Left ventricle myocardium inferior (tissue), 1 donor: Measurements from ENCODE around the gene FAM9C. TPM values are rescaled to one million over a fixed set of nuclear protein-coding genes. Genes with fewer than 3 reads are reported as not detected.

Source experiments
- DNase-seq: peaks from one replicate; pipeline ENCODE4 v3.0.0-alpha.2; 2020
- H3K27ac ChIP-seq: fragments of 200-600 bp; replicated peaks from 2 replicates; pipeline ENCODE4 v1.8.0; 2021
- H3K27me3 ChIP-seq: fragments of 200-600 bp; 2 replicates; pipeline ENCODE4 v1.8.0; 2021; ENCODE audit warnings: low read depth
- H3K36me3 ChIP-seq: fragments of 200-600 bp; 2 replicates; pipeline ENCODE4 v1.8.0; 2021
- H3K4me1 ChIP-seq: fragments of 200-600 bp; 2 replicates; pipeline ENCODE4 v1.8.0; 2021
- H3K4me3 ChIP-seq: fragments of 200-600 bp; 2 replicates; pipeline ENCODE4 v1.8.0; 2021; ENCODE audit warnings: mild to moderate bottlenecking, moderate library complexity
- H3K9me3 ChIP-seq: fragments of 200-600 bp; replicated peaks from 2 replicates; pipeline ENCODE4 v1.8.0; 2021
- intact Hi-C: fragments of 100-400 bp; cut with micrococcal nuclease; formaldehyde crosslinking; loops from one replicate; pipeline ENCODE4 v1.11.0; 2022
- total RNA-seq: library from RNA; stranded (reverse); fragmentation: NEBNext Ultra II Directional; extraction: Animal tissue kit (Norgen Biotek cat#: 25700); gene quantifications from one replicate; pipeline ENCODE4 v1.2.1, GENCODE V29; 2021
- TF ChIP-seq, protein P1 (sequence below): fragments of 200-600 bp; IDR thresholded peaks from 2 replicates; pipeline ENCODE4 v1.8.0; 2021; ENCODE audit warnings: antibody characterized with exemption, mild to moderate bottlenecking, borderline replicate concordance
- donor health status: DM: no; HTN: yes; CAD: no; lungs with severe emphysema.

FAM9C gene
- total RNA-seq, 1 donor from 2014 or later = not detected

- no peak for DNase-seq
- Histone ChIP-seq H3K36me3 (no peaks in the 10 kb centered on the region), H3K4me3 (no peak overlapping the region), H3K4me1 (peaks cover 9% of the 10 kb centered on the region), H3K27ac (no peak overlapping the region), H3K9me3 (no peaks in the 10 kb centered on the region), H3K27me3 (no peaks in the 10 kb centered on the region)
- TF ChIP-seq, protein P1, sequence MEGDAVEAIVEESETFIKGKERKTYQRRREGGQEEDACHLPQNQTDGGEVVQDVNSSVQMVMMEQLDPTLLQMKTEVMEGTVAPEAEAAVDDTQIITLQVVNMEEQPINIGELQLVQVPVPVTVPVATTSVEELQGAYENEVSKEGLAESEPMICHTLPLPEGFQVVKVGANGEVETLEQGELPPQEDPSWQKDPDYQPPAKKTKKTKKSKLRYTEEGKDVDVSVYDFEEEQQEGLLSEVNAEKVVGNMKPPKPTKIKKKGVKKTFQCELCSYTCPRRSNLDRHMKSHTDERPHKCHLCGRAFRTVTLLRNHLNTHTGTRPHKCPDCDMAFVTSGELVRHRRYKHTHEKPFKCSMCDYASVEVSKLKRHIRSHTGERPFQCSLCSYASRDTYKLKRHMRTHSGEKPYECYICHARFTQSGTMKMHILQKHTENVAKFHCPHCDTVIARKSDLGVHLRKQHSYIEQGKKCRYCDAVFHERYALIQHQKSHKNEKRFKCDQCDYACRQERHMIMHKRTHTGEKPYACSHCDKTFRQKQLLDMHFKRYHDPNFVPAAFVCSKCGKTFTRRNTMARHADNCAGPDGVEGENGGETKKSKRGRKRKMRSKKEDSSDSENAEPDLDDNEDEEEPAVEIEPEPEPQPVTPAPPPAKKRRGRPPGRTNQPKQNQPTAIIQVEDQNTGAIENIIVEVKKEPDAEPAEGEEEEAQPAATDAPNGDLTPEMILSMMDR = no peak
- intact Hi-C loops = no loop called here
Measured at GRCh38 chrX:13005661-13006473, 38.6 kb downstream of the FAM9C start.

DNA sequence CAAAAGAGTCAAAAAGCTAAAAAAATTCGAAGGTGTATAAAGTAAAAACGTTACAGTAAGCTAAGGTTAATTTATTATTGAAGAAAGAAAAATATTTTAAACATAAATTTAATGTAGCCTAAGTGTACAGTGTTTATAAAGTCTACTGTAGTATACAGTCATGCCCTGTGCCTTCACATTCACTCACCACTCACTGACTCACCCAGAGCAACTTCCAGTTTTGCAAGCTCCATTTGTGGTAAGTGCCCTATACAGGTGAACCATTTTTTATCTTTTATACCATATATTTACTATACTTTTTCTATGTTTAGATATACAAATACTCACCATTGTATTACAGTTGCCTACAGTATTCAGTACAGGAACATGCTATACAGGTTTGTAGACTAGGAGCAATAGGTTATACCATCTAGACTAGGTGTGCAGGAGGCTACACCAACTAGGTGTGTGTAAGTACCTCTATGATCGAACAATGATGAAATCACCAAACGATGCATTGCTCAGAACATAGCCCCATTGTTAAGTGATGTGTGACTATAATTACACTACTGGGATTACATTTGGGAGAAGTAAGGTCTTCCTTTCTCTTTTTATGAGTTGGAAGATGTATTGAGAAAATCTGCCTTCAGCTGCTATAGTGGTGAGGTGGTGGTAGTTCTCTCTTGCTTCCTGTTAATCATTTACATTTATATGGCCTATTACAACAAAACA lies 42.3 kb downstream of the FAM9C start:
- TF ChIP-seq, protein P1 = no peak
- H3K27me3 ChIP-seq = no peaks in the 10 kb centered on the region
- no peaks in the 10 kb centered on the region for H3K36me3 ChIP-seq
- no peak overlapping the region for H3K27ac ChIP-seq
- DNase-seq = no peak
- intact Hi-C loops = no loop called here
- no peaks in the 10 kb centered on the region for H3K9me3 ChIP-seq
- H3K4me3 ChIP-seq = no peak overlapping the region
- peaks cover 14% of the 10 kb centered on the region for H3K4me1 ChIP-seq

- peaks cover 14% of the 10 kb centered on the region for H3K4me1 ChIP-seq
Measured at GRCh38 chrX:13001097-13001496, 43.3 kb downstream of the FAM9C start.

GRCh38 chrX:13000301-13000811 lies 44.1 kb downstream of the FAM9C start:
- no peak for DNase-seq
- no peaks in the 10 kb centered on the region for H3K27me3 ChIP-seq

More at GRCh38 chrX:13001097-13001496, 43.3 kb downstream of the FAM9C start:
- Histone ChIP-seq H3K27ac (peak overlapping the region; percentile 70), H3K36me3 (no peaks in the 10 kb centered on the region), H3K4me3 (no peak overlapping the region), H3K9me3 (no peaks in the 10 kb centered on the region), H3K27me3 (no peaks in the 10 kb centered on the region)
- intact Hi-C loops = no loop called here
- no peak for DNase-seq
- TF ChIP-seq, protein P1 = no peak

DNA sequence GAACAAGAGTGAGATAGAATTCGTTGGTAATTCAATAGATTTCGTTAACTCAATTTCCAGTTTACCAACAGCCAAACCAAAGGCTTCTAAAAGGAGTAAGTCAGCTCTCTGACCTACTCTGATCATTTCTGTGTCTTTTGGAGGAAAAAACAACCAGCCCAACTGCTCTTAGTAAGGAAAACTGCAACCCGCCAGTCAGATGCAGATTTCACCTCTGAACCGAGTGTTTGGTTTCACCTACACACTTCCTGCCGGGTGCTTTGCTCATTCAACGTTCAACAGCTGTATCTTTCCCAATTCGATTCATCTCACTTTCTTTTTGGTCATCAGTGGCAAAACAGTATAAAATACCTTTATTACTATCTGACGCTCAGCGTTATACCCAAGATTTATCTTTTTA lies 45.0 kb downstream of the FAM9C start:
- intact Hi-C loops = no loop called here
- TF ChIP-seq, protein P1 = no peak

More at GRCh38 chrX:13000301-13000811, 44.1 kb downstream of the FAM9C start:
- H3K36me3 ChIP-seq = no peaks in the 10 kb centered on the region
- intact Hi-C loops = no loop called here
- H3K9me3 ChIP-seq = no peaks in the 10 kb centered on the region
- peaks cover 14% of the 10 kb centered on the region for H3K4me1 ChIP-seq
- TF ChIP-seq, protein P1 = no peak
- peak overlapping the region; percentile 70 for H3K27ac ChIP-seq
- H3K4me3 ChIP-seq = no peak overlapping the region

More for the DNA sequence above, 45.0 kb downstream of the FAM9C start:
- no peak for DNase-seq
- peak overlapping the region; percentile 70 for H3K27ac ChIP-seq
- peaks cover 14% of the 10 kb centered on the region for H3K4me1 ChIP-seq
- H3K4me3 ChIP-seq = no peak overlapping the region
- H3K36me3 ChIP-seq = no peaks in the 10 kb centered on the region
- H3K27me3 ChIP-seq = no peaks in the 10 kb centered on the region
- H3K9me3 ChIP-seq = no peaks in the 10 kb centered on the region
